D721Med (cell line): ENCODE measurements around the gene LSR.

Experiments
- DNase-seq: peaks from one replicate; pipeline ENCODE4 v3.0.0; 2011; ENCODE audit warnings: low spot score; ENCODE audit not compliant: insufficient read length
- FAIRE-seq: peaks from 2 replicates; lab custom pipeline; 2011; peaks lifted over from hg19 to GRCh38; lab: Jason Lieb, UNC
- TF ChIP-seq, protein P1 (sequence below): IDR thresholded peaks from 2 replicates; pipeline ENCODE4 v1.5.1; 2012; ENCODE audit warnings: mild to moderate bottlenecking, control low read depth; ENCODE audit not compliant: insufficient read depth; ENCODE audit errors: missing control alignments

LSR gene

DNA sequence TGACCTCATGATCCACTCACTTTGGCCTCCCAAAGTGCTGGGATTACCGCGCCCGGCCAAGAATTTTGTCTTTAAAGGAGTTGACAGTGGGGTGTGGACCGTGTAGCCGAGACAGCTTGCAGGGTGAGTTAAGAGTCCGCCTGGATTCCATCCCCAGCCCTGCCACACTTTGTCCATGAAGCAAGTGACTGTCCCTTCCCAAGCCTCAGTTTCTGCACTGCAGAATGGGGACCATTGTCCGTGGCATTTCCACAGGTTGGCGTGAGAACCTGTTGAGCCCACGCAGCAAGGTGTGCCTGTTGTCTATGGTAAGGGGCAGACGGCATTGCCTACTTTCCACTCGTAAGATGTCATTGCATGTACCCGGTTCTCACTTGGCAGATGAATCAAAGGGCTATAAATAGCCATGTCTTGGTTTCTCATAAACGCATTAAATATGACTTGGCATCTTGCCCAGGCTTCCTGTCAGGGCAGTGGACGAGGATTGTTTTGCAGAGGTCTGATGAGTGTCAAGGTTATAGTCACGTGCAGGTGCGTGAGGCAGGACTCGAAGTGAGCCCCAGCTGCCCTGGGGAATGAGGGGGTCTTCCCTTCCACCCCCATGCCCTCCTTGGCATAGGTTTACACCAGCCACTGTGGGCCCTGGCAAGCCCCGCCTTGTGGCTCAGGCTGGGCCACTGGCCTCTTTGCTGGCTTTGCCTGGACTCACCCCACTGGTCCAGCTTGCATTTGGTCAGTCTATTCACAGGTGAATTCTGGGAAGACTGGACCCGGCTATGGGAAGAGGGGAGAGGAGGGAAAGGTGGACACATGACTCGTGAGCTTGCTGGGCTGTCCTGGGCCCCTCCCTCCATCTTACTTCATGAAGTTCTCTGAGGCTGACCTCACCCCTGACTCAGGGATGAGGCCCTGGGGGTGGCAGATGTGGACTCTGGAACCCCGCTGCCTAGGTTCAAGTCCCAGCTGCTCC is 34.9 kb upstream of the LSR start:
- DNase-seq (no peak), FAIRE-seq (no peak)
- TF ChIP-seq, protein P1, sequence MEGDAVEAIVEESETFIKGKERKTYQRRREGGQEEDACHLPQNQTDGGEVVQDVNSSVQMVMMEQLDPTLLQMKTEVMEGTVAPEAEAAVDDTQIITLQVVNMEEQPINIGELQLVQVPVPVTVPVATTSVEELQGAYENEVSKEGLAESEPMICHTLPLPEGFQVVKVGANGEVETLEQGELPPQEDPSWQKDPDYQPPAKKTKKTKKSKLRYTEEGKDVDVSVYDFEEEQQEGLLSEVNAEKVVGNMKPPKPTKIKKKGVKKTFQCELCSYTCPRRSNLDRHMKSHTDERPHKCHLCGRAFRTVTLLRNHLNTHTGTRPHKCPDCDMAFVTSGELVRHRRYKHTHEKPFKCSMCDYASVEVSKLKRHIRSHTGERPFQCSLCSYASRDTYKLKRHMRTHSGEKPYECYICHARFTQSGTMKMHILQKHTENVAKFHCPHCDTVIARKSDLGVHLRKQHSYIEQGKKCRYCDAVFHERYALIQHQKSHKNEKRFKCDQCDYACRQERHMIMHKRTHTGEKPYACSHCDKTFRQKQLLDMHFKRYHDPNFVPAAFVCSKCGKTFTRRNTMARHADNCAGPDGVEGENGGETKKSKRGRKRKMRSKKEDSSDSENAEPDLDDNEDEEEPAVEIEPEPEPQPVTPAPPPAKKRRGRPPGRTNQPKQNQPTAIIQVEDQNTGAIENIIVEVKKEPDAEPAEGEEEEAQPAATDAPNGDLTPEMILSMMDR: no peak

DNA sequence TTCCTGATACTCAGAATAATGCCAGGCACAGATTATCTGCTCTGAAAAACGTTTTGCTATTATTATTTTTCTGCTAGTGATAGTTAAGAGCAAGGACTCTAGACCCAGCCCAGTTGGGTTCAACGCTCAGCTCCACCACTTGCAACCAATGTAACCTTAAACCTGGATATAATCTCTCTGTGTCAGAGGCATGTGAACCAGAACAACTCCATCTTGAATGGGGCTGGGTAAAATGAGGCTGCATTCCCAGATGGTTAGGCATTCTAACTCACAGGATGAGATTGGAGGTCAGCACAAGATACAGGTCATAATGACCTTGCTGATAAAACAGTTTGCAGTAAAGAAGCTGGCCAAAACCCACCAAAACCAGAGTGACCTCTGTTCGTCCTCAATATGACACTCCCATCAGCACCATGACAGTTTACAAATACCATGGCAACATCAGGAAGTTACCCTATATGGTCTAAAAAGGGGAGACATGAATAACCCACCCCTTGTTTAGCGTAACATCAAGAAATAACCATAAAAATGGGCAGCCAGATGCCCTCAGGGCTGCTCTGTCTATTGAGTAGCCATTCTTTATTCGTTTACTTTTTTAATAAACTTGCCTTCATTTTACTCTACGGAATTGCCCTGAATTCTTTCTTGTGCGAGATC is 33.9 kb upstream of the LSR start:
- DNase-seq (no peak), FAIRE-seq (no peak)
- TF ChIP-seq, protein P1: no peak

DNA sequence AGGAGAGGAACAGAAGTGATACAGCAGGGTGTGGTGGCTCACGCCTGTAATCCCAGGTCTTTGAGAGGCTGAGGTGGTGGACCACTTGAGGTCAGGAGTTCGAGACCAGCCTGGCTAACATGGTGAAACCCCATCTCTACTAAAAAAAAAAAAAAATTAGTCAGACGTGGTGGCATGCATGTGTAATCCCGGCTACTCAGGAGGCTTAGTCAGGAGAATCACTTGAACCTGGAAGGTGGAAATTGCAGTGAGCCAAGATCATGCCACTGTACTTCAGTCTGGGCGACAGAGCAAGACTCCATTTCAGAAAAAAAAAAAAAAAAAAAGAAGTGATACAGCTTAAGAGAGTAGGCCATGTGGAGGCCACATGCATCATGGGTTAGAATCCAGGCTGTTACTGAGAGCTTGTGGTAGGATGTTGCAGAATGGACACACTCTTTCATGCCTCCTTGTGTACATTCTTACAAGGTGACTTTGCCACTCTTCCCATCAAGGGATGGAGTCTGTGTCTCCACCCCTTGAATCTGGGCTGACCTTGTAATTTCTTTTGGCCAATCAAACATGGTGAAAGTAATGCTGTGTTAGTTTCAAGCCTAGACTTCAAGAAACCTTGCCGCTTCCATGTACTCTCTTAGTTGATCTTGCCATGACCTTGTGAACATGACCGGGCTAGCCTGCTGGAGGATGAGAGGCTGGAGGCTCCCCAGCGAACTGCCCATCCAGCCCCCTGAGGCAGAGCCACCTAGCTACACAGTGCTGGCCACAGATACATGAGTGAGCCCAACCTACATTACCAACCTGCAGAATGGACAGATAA is 32.6 kb upstream of the LSR start:
- DNase-seq (no peak), FAIRE-seq (no peak)
- TF ChIP-seq, protein P1: no peak

DNA sequence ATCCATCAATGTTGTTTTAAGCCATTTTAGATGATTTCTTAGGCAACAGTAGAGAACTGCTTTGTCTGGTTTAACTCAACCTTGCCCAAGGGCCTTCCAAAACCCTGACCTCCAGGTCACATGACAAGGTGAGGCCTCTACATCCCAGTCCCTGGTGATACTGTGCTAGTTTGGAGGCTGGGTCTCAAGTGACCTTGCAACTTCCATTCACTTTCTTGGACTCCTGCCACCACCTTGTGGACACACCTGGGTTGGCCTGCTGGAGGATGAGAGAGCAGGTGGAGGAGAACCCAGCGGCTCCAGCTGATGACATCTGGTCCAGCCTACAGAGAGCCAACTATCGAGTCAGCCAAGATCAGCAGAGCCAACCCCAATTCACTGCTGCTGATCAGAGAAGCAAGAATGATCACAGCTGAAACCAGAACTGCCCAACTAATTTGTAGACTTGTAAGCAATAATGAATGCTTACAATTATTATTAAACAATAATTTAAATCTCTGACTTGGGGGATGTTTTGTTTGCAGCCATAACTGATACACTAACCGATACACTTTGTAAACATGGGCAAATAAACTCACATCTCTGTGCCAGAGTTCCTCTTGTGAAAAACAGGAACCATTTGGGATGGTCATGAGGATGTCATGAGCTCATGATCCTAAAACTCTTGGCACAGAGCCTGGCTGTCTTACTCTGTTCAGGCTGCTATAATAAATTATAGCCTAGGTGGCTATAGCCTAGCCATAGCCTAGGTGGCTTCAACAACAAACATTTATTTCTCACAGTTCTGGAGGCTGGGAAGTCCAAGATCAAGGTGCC is 31.8 kb upstream of the LSR start:
- no peak for DNase-seq
- no peak for FAIRE-seq
- TF ChIP-seq, protein P1: no peak

DNA sequence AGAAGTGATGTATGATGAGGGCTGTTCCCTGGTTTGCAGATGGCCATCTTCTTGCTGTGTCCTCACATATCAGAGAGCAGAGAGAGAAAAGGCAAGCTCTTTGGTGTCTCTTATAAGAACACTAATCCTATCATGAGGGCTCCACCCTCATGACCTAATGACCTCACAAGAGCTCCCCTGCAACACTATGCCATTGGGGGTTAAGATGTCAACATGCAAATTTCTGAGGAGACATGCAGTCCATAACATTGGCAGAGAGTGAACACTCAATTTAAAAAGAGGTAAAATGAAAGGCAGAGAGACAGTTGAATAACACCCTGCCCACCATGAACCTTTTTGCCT is 31.2 kb upstream of the LSR start:
- TF ChIP-seq, protein P1: no peak
- DNase-seq (no peak), FAIRE-seq (no peak)

DNA sequence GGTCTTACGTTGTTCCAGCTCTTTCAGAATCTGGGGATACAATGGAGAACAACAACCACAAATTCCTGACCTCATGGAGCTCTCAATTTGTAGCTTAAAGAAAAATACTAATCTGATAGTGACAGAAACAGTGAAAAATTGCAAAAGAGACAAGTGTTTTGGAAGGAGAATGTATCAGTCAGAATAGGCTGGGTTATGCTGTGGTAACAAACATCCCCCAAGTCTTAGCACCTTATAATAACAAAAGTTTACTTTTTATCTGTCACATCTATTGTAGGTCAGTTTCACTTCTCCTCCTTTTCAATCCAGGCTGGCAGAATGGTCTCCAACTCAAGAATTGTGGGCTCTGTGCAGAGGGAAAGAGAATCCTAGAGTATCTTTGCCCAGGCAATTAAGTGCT is 29.8 kb upstream of the LSR start:
- TF ChIP-seq, protein P1: no peak
- no peak for DNase-seq
- FAIRE-seq: no peak
